H1 (cell line): ENCODE measurements around the gene VPS51. TPM values are rescaled to one million over a fixed set of nuclear protein-coding genes. Genes with fewer than 3 reads are reported as not detected.

ENCODE experiments used
- CTCF ChIA-PET: fragments of 300-600 bp; sonication (Branson Sonifier 250); formaldehyde crosslinking; loops from one replicate; lab custom pipeline; 2021; ENCODE audit not compliant: partially characterized antibody; lab: Charles Lee
- POLR2A ChIA-PET: fragments of 300-600 bp; sonication (Branson Sonifier 250); formaldehyde crosslinking; loops from one replicate; lab custom pipeline; 2021; ENCODE audit warnings: inconsistent platforms; ENCODE audit not compliant: partially characterized antibody; lab: Charles Lee
- DNase-seq, 2 experiments: peaks; one replicate each; pipeline versions ENCODE4 v3.0.0 to v3.0.0-alpha.2; 2010 to 2022; ENCODE audit warnings: low spot score in 2 of 2, low read depth in 1 of 2, mixed read lengths in 1 of 2
- FAIRE-seq: peaks from 2 replicates; lab custom pipeline; 2011; peaks lifted over from hg19 to GRCh38; lab: Jason Lieb, UNC
- H2AFZ ChIP-seq: 2 replicates; pipeline ENCODE4 v1.8.1; 2012; ENCODE audit warnings: low read length, inconsistent platforms
- H2AK5ac ChIP-seq: 2 replicates; pipeline ENCODE4 v1.6.1; 2013; ENCODE audit warnings: low read depth, low read length
- H2BK120ac ChIP-seq: replicated peaks from 2 replicates; pipeline ENCODE3; 2013; ENCODE audit warnings: low read depth, low read length, inconsistent platforms
- H2BK12ac ChIP-seq: 2 replicates; pipeline ENCODE4 v1.6.1; 2013; ENCODE audit warnings: low read depth, low read length
- H2BK15ac ChIP-seq: 2 replicates; pipeline ENCODE4 v1.6.1; 2013; ENCODE audit warnings: low read length
- H2BK20ac ChIP-seq: 2 replicates; pipeline ENCODE4 v1.6.1; 2013; ENCODE audit warnings: low read length
- H2BK5ac ChIP-seq: 2 replicates; pipeline ENCODE4 v1.6.1; 2013; ENCODE audit warnings: low read depth, low read length
- H3K14ac ChIP-seq: 2 replicates; pipeline ENCODE4 v1.6.1; 2013; ENCODE audit warnings: inconsistent platforms; ENCODE audit not compliant: insufficient read length
- H3K18ac ChIP-seq: 2 replicates; pipeline ENCODE4 v1.6.1; 2013; ENCODE audit warnings: low read length; ENCODE audit errors: extremely low read depth
- H3K23ac ChIP-seq: 2 replicates; pipeline ENCODE4 v1.6.1; 2013; ENCODE audit warnings: inconsistent platforms; ENCODE audit not compliant: insufficient read length
- H3K23me2 ChIP-seq: 2 replicates; pipeline ENCODE4 v1.6.1; 2013; ENCODE audit warnings: low read depth, low read length
- H3K27ac ChIP-seq: 2 replicates; pipeline ENCODE4 v1.6.1; 2011; ENCODE audit warnings: low read depth, low read length, inconsistent platforms
- H3K27me3 ChIP-seq, 4 experiments: replicated peaks in 1 of 4; 1 replicate in 1 of 4; 2 replicates in 3 of 4; pipeline versions ENCODE4 v1.6.1 to v1.8.1; 2011 to 2013; ENCODE audit warnings: low read length in 3 of 4, mild to moderate bottlenecking in 3 of 4, inconsistent platforms in 2 of 4, mixed read lengths in 2 of 4, moderate library complexity in 1 of 4; ENCODE audit not compliant: control insufficient read depth in 3 of 4, insufficient read depth in 3 of 4; ENCODE audit errors: extremely low read depth in 1 of 4
- H3K36me3 ChIP-seq, 4 experiments: 2 replicates each; pipeline versions ENCODE4 v1.6.1 to v1.8.1; 2011 to 2013; ENCODE audit warnings: mild to moderate bottlenecking in 4 of 4, low read length in 3 of 4, moderate library complexity in 2 of 4, control low read depth in 1 of 4, inconsistent platforms in 1 of 4; ENCODE audit not compliant: insufficient read depth in 4 of 4, control insufficient read depth in 2 of 4
- H3K4ac ChIP-seq: replicated peaks from 2 replicates; pipeline ENCODE3; 2013; ENCODE audit warnings: low read length, low read depth, mixed read lengths, inconsistent platforms; ENCODE audit not compliant: insufficient read length
- H3K4me1 ChIP-seq, 4 experiments: replicated peaks in 1 of 4; 1 replicate in 1 of 4; 2 replicates in 3 of 4; pipeline versions ENCODE4 v1.6.1 to v1.8.1; 2011 to 2013; ENCODE audit warnings: low read length in 3 of 4, inconsistent platforms in 2 of 4, mixed read lengths in 1 of 4; ENCODE audit not compliant: insufficient read depth in 4 of 4, control insufficient read depth in 3 of 4
- H3K4me2 ChIP-seq, 2 experiments: 2 replicates each; pipeline versions ENCODE4 v1.6.1 to v1.8.1; 2011 to 2013; ENCODE audit warnings: low read depth in 2 of 2, low read length in 2 of 2, control low read depth in 1 of 2, inconsistent platforms in 1 of 2, mild to moderate bottlenecking in 1 of 2; ENCODE audit not compliant: insufficient read depth in 1 of 2
- H3K4me3 ChIP-seq, 4 experiments: fragments of 200-600, 300-600 bp in 1 of 4; sonication (generic), shearing (Covaris generic), sonication (Bioruptor Twin) in 1 of 4; 2 replicates each; pipeline versions ENCODE4 v1.5.1 to v1.8.1; 2011 to 2016; ENCODE audit warnings: low read length in 4 of 4, low read depth in 3 of 4, control low read depth in 2 of 4, inconsistent platforms in 2 of 4, mild to moderate bottlenecking in 2 of 4, mixed read lengths in 1 of 4, moderate library complexity in 1 of 4; ENCODE audit not compliant: insufficient read depth in 2 of 4; ENCODE audit errors: extremely low read depth in 1 of 4
- H3K56ac ChIP-seq: replicated peaks from 2 replicates; pipeline ENCODE3; 2013; ENCODE audit warnings: low read depth, mild to moderate bottlenecking, mixed read lengths, low read length, inconsistent platforms; ENCODE audit not compliant: insufficient read length
- H3K79me1 ChIP-seq: 2 replicates; pipeline ENCODE4 v1.6.1; 2013; ENCODE audit warnings: low read depth, low read length, control low read depth
- H3K79me2 ChIP-seq, 2 experiments: 2 replicates each; pipeline versions ENCODE4 v1.6.1 to v1.8.1; 2012 to 2013; ENCODE audit warnings: low read length in 2 of 2, mild to moderate bottlenecking in 2 of 2, inconsistent platforms in 1 of 2; ENCODE audit not compliant: insufficient read depth in 2 of 2, control insufficient read depth in 1 of 2
- H3K9ac ChIP-seq, 4 experiments: replicated peaks in 1 of 4; 1 replicate in 1 of 4; 2 replicates in 3 of 4; pipeline versions ENCODE4 v1.6.1 to v1.8.1; 2011 to 2013; ENCODE audit warnings: low read depth in 3 of 4, low read length in 3 of 4, control low read depth in 2 of 4, mild to moderate bottlenecking in 2 of 4, moderate library complexity in 2 of 4, inconsistent platforms in 1 of 4; ENCODE audit errors: extremely low read depth in 1 of 4
- H3K9me3 ChIP-seq, 2 experiments: 2 replicates each; pipeline versions ENCODE4 v1.6.1 to v1.8.1; 2012 to 2013; ENCODE audit warnings: mild to moderate bottlenecking in 2 of 2, moderate library complexity in 2 of 2, control low read depth in 1 of 2, inconsistent platforms in 1 of 2, low read depth in 1 of 2, low read length in 1 of 2, mixed read lengths in 1 of 2; ENCODE audit not compliant: insufficient read depth in 2 of 2
- H4K20me1 ChIP-seq, 2 experiments: replicated peaks in 1 of 2; 2 replicates each; pipeline versions ENCODE3 to v1.8.1; 2011 to 2013; ENCODE audit warnings: inconsistent platforms in 2 of 2, low read length in 2 of 2, mild to moderate bottlenecking in 1 of 2; ENCODE audit not compliant: insufficient read depth in 2 of 2, control insufficient read depth in 1 of 2
- H4K5ac ChIP-seq: 2 replicates; pipeline ENCODE4 v1.6.1; 2013; ENCODE audit warnings: low read length, low read depth, mixed read lengths, inconsistent platforms; ENCODE audit not compliant: insufficient read length
- H4K8ac ChIP-seq: 2 replicates; pipeline ENCODE4 v1.8.0; 2013; ENCODE audit warnings: mild to moderate bottlenecking, moderate library complexity, low read length, inconsistent platforms; ENCODE audit not compliant: insufficient read depth; ENCODE audit errors: extremely low read depth
- H4K91ac ChIP-seq: replicated peaks from 2 replicates; pipeline ENCODE3; 2013; ENCODE audit warnings: low read length, mixed read lengths, inconsistent platforms; ENCODE audit not compliant: insufficient read length
- RNF2 ChIP-seq: fragments of 200-900, 300-1000 bp; sonication (generic); IDR thresholded peaks from 2 replicates; pipeline ENCODE4 v1.7.1; 2016; ENCODE audit warnings: borderline replicate concordance, low read depth, mild to moderate bottlenecking, antibody characterized with exemption, low read length; ENCODE audit not compliant: poor library complexity, severe bottlenecking; ENCODE audit errors: missing control alignments
- WGBS, 2 experiments: shearing (Covaris generic) in 1 of 2; methylation state at CpG; one replicate each; pipeline versions ENCODE4 v1.1.6 to v1.1.7; 2013 to 2015; ENCODE audit warnings: low lambda C conversion rate in 2 of 2, mixed read lengths in 2 of 2, inconsistent platforms in 1 of 2, low coverage in 1 of 2, missing lambda C conversion rate in 1 of 2; ENCODE audit not compliant: insufficient replicate concordance in 2 of 2, insufficient coverage in 1 of 2, insufficient read length in 1 of 2; ENCODE audit errors: extremely low coverage in 1 of 2, missing lambda C conversion rate in 1 of 2; 5-methylcytosine and 5-hydroxymethylcytosine counted together
- polyA plus RNA-seq, 7 experiments: library from polyadenylated mRNA; depleted of rRNA in 3 of 7; stranded (reverse) in 5 of 7; unstranded in 2 of 7; fragments of >200 nt in 5 of 7; fragments of 200-250 nt in 2 of 7; gene quantifications; 1 replicate in 5 of 7; 2 replicates in 1 of 7; 4 replicates in 1 of 7; pipeline versions ENCODE4 v1.2.1 to v1.2.3, GENCODE V29; 2011 to 2013; ENCODE audit warnings: missing spikeins in 2 of 7, mixed read lengths in 2 of 7
- total RNA-seq: library from RNA; stranded (reverse); fragmentation: NEBNext Ultra II Directional; extraction: Animal tissue kit (Norgen Biotek cat#: 25700); gene quantifications from 2 replicates; pipeline ENCODE4 v1.2.1, GENCODE V29; 2021

The VPS51 gene
- total and polyA plus RNA-seq, 2 of the 8 experiments (the other 6 are each of a cell fraction or from before 2014, with no cell fraction given): 97.4 to 142 TPM

DNA sequence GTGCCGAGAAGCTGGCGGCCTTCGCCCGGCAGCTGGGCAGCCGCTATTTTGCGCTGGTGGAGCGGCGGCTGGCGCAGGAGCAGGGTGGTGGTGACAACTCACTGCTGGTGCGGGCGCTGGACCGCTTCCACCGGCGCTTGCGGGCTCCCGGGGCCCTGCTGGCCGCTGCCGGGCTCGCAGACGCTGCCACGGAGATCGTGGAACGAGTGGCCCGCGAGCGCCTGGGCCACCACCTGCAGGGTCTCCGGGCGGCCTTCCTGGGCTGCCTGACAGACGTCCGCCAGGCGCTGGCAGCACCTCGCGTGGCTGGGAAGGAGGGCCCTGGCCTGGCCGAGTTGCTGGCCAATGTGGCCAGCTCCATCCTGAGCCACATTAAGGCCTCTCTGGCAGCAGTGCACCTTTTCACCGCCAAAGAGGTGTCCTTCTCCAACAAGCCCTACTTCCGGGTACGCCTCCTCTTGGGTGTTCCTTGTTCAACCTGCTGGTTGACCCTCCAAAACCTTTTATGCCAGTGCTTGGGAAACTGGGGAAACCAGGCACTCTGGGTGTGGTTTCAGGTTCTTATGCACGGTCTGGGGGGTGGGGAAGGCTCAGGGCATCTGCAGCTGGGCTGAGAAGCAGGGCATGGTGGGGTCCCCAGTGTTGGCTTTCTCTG is 12.6 kb downstream of the VPS51 start:
- Histone ChIP-seq H2AK5ac (no peak overlapping the region), H4K8ac (no peak overlapping the region), H4K91ac (no peak overlapping the region), H3K27me3 (no peaks in the 10 kb centered on the region), H2BK12ac (no peak overlapping the region), H3K18ac (no peak overlapping the region), H3K4me3 (no peak overlapping the region), H4K20me1 (peaks cover 0 to 21% of the 10 kb centered on the region in 2 experiments), H2BK120ac (no peak overlapping the region), H2BK20ac (no peak overlapping the region), H3K9ac (no peak overlapping the region), H3K23me2 (peaks cover 12% of the 10 kb centered on the region; the same call in 1 of the 2 replicates), H3K79me1 (peaks cover 7% of the 10 kb centered on the region; the same call in 1 of the 2 replicates), H2BK5ac (no peak overlapping the region), H4K5ac (no peak overlapping the region), H3K56ac (no peak overlapping the region), H2AFZ (no peak overlapping the region), H3K4ac (no peak overlapping the region), H3K4me2 (no peak overlapping the region), H3K9me3 (no peaks in the 10 kb centered on the region), H3K23ac (no peak overlapping the region), H3K79me2 (no peaks in the 10 kb centered on the region; a peak in 1 of 4 replicates), H2BK15ac (no peak overlapping the region), H3K36me3 (peaks cover 0 to 13% (median 0%) of the 10 kb centered on the region in 4 experiments; a peak in 1 of 8 replicates), H3K27ac (no peak overlapping the region), H3K4me1 (peaks cover 2 to 18% (median 12%) of the 10 kb centered on the region in 4 experiments), H3K14ac (no peak overlapping the region)
- no peak for FAIRE-seq
- POLR2A ChIA-PET: interaction anchor here (0.8 to 17.4 kb wide), 12 partner anchors 8 to 89 kb away, joined by 3 to 305 read pairs (median 6); partner anchors contain the start of genes CDCA5, FAU, MRPL49 and SYVN1
- 95% methylated on average over 32 of the region's 38 CpGs; no CpG with 5 or more reads in 1 of the 2 experiments for WGBS, 2 experiments
- no peak for DNase-seq
- CTCF ChIA-PET: interaction anchor here (0.6 to 7.9 kb wide), 8 partner anchors 9 to 555 kb away, joined by 3 to 85 read pairs (median 4); partner anchors contain the start of gene ZNHIT2
- TF ChIP-seq RNF2: no peak
